Left forelimb (tissue), 1 donor: ENCODE data around the gene C2CD3.
"Not testable (repeated sequence)": the region's sequence is repeated elsewhere in the genome, so short reads cannot be mapped to it uniquely, and the experiment has no call there.

Source experiments
- DNase-seq: peaks from one replicate; pipeline ENCODE4 v3.0.0-alpha.2; 2018; ENCODE audit warnings: low spot score

C2CD3 gene

DNA sequence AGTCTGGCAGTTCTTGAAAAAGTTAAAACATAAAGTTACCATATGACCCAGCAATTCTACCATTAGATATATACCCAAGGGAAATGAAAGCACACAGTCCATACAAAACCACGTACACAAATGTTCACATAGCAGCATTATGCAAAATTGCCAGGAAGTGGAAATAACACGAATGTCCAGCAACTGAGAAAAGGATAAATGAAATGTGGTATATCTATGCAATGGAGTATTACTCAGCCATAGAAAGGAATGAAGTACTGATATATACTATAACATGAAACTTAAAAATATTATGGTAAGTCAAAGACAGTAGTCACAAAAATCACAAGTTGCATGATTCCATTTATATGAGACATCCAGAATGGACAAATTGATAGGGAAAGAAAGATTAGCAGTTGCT is 57.9 kb downstream of the C2CD3 start:
- no peak for DNase-seq

DNA sequence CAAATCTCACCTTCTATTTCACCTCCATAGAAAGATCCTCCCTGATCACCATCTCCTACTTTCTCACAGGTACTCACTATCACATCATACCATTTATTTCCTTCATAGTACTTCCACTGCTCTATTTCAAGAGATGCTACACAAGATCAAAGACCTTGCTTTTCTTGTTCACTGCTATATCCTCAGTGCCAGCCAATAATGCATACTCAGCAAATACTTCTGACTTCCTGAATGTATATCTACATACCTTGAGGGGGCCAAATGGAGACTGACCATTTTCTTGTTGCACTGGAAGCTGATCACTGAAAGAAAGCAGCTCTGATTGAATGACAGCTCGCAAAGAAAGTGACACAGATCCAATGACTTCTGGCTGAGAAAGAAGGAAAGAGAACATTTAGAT is 64.7 kb downstream of the C2CD3 start:
- no peak for DNase-seq

DNA sequence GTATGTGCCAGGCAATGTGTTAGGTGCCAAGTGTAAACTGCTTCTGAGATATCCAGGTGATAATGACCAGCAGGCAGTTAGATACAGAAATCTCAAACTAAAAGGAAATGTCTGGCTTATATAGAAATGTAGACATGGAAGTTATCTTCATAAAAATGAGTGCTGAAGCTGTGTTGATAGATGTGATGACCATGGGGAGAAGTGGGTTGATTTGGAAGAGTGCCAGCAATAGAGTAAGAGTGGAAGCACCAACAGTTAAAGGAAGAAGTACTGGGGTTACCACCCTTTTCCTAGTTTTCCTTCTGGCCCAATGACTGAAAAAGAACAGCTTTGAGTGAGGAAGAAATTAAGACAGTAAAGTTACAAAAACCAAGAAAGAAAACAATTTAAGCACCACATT is 68.5 kb downstream of the C2CD3 start:
- DNase-seq = no peak

GRCh38 chr11:74100735-74101134 is 70.1 kb downstream of the C2CD3 start:
- DNase-seq = no peak

DNA sequence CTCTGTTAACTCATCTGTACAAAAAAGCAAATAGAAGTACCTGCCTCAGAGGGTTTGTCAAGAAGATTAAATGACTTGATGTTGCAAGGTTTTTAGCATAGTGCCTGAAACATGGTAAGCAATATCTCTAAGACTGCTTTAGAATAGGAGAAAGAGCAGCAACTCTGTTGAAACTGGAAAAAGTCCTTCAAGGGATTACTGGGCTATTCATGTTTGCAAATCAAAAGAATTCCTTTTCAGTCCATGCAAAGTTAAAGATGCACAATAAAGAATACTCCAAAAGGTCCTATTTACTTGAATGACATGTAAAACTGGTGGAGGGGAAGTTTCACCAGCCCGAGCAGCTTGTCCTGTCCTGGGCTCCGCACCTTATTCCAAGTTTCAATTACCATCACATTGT is 70.6 kb downstream of the C2CD3 start:
- no peak for DNase-seq

DNA sequence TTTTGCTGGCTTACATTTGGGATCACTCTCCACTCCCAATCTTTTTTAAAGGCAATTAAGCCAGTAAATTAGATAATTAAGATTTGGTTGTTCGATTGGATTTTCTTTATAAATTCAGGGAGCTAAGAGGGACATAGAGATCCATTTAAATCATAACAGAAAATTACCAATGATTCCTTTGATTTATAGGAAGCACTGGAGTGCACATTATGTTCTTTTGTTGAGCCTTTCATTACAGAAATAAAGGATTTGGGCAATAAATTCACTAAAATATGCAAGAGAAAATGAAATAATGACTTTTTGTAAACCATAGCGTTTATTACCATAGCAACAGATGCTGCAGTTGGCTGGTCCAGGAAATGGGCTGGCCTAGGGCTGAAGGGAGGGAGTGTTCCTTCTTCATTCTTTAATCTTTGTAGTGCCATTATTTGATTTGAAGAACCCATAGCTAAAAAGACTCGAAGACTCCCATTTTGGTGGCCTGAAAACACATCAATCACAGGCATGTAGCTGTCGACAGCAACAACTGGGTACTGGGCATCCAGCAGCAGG is 73.0 kb downstream of the C2CD3 start:
- no peak for DNase-seq

GRCh38 chr11:74094393-74094792 is 76.4 kb downstream of the C2CD3 start:
- DNase-seq = no peak

- no peak for DNase-seq
These were observed 78.4 kb downstream of the C2CD3 start for GRCh38 chr11:74092425-74092824.

DNA sequence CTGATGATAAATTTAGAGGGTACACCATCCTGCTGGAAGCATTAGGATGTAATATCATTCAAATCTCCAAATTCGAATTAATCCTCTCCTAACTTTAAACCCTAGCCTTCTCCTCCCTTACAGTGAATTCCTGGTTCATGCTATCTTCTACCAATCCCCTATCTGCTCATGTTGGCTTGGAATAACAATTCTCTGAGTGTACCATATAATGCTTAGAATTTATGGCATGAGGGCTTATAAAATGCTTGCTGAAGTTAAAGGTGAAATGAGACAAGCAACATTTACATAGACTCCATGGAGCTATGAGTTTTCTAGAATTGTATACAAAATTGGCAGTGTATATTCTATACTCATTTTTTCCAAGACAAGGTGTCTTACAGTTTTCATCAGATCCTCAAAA is 79.3 kb downstream of the C2CD3 start:
- DNase-seq = no peak

DNA sequence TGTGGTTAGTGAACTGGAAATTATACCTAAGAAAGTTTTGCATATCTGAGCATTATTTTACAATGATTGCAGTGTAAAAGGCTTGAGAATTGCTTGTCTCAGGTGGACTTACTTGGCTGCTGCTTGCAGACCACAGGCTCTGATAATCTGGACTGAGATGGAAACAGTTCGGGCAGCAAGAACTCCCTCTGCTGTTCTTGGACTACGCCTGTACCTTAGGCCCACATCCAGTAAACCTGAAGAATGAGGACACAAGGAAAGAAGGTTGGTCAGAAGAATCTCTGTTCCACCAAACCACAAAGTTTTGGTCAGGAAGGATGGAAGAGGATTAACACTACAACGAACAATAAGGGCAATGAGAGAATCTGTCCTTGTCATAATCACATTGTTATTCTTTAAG is 80.1 kb downstream of the C2CD3 start:
- no peak for DNase-seq

DNA sequence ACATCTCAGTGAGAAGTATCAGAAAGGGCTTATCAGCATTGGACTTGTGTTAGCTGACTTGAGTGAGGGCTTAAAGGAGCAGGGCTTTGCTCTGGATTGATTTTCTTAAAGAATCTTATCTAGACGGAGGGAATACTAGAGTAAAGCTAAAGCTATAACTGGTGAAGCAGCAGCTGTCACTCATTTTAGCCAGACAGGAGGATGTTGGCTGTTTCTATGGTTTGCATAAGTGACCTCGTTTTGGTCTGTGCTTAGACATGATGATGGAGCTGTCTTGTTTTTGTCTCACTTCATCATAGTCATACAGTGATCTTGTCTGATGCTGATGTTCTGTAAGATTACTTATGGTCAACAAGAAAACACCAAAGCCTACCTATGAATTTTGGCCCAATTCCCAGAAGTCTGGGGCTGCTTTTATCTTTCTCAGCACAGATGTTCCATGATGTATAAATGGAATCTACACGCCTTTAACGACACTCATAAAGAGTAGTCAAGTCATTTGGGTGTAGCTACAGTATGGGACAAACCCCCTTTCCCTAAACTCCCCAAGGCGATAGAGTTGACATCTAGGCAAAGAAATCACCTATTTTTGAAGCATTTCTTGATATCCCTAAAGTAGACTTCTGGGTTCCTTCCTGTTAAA is 84.4 kb downstream of the C2CD3 start:
- DNase-seq = no peak

GRCh38 chr11:74085542-74085892 is 85.3 kb downstream of the C2CD3 start:
- DNase-seq = no peak

GRCh38 chr11:74084796-74085541 is 85.8 kb downstream of the C2CD3 start:
- DNase-seq = no peak

- not testable (repeated sequence) for DNase-seq
These were observed 86.9 kb downstream of the C2CD3 start for GRCh38 chr11:74083927-74084326.

DNA sequence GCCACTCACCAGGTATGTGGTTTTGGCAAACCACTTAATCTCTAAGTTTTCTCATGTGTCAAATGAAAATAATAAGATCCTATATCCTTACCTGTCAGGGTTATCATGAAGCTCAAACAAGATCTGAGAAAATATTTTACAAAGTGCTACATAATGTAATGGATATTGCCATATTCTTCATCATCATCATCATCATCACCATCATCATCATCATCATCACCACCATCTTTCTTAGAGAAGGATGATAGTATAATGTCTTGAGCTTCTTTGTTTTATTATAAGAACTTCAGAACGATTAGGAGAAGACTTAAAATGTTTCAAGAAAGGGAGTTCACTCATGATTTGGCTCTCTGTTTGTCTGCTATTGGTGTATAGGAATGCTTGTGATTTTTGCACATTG is 89.4 kb downstream of the C2CD3 start:
- DNase-seq = no peak

DNA sequence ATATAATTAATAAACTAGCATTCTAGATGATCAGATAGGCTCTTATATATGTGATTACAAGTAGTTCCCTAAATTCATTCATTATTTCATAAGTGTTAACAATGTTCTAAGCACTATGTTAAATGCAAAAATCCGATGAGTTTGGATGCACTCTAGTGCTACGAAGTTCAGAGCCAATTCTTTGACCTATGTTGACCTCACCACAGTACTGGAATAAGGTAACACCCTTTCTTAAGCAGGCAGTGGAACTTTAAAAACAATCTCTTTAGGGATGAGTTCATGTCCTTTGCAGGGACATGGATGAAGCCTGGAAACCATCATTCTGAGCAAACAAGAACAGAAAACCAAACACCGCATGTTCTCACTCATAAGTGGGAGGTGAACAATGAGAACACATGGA is 93.6 kb downstream of the C2CD3 start:
- no peak for DNase-seq

DNA sequence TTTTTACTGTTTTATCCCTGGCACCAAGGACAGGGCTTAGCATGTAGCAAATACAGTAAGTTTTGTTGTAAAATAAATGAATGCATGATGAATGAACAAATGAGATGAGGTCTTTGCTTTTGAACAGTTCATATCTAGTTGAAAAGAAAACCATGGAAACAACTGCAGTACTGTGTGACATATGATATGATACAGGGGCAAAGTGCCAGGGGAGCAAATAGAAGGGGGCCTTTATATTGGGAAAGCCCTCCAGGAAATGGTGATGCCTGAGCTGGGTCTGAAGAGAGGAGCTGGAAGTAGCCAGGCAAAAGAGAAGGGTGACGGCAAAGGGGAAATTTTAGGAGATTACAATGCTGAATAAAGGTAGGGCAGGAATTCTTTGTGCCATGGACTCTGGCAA is 98.1 kb downstream of the C2CD3 start:
- no peak for DNase-seq

- no peak for DNase-seq
These were observed 98.5 kb downstream of the C2CD3 start for GRCh38 chr11:74072286-74072685.

DNA sequence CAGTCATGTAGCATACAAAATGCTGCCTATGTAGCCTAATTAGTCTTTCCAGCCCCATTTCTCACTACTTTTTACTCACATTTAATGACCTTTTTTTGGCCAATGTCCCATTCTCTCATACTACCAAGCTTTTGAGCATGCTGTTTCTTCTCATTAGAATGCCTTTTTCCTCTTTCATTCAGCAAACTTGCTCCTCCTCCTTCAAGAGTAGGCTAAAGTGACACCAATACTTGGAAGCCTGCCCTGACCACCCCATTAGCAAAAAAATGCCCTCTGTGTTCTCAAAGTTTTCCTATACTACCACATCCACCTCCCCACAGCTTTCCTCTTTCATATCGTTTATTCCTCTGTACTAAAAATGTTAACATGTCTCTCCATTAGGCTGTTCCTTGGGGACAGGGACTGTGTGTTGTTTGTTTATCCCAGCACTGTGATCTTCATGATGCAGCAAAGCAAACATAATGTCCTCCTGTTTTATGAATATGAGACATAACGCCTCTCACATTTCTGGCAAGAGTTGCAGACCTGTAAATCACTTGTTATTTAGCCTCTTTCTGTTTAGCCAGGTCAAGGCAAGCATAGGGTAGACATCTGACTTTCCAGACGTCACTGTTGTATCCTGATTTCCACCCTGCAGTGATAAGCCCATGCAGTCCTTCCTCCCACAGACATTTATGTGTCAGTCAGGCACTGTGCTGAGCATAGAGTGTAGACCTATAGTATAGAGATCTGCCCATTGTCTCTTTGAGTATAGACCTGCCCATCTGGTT is 99.9 kb downstream of the C2CD3 start:
- no peak for DNase-seq

- no peak for DNase-seq
These were observed 101.4 kb downstream of the C2CD3 start for GRCh38 chr11:74069146-74070046.

GRCh38 chr11:74066663-74067062 is 104.1 kb downstream of the C2CD3 start:
- not testable (repeated sequence) for DNase-seq

DNA sequence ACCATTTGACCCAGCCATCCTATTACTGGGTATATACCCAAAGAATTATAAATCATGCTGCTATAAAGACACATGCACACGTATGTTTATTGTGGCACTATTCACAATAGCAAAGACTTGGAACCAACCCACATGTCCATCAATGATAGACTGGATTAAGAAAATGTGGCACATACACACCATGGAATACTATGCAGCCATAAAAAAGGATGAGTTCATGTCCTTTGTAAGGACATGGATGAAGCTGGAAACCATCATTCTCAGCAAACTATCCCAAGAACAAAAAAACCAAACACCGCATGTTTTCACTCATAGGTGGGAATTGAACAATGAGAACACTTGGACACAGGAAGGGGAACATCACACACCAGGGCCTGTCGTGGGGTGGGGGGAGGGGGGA is 105.3 kb downstream of the C2CD3 start:
- not testable (repeated sequence) for DNase-seq
